ENCODE results near the gene STMN1. TPM values are rescaled to one million over a fixed set of nuclear protein-coding genes. Genes with fewer than 3 reads are reported as not detected.

STMN1 gene
- total RNA-seq, 2 experiments from 2014 or later, result 501 to 504 TPM

DNA sequence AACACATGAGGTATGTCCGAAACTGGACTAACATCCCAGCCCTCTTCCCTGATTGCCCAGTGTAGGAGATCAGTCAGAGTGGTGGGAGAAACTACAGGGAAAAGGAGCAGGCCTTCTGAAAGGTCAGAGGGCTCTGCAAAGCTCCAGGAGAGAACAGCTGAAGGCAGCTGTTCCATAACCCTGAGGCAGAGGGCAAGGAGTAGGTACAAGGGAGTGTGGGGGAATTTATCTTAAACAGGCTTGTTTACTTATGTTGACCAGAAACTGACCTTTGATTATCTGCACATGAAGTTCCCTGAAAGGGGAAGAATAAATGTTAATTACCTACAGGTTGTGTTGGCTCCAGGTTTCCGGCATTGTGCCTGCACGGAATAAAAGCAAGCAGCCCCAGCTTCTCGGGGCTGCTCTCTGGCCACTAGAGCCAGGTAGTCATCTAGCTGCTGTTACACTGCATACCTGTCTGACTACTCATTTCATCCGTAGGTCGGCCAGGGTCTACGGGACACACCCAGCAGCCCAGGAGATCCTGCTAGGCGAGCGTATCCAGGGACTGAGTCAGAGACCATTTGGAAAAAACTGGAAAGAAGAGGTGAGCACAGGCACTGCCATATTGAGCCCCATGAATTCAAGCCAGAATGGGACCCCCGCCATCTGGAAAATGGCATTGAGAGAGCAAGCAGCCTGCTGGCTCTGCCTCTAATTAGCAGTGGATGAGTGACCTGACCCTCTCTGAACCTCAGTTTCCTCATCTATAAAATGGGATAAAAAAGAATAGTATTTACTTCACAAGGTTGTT lies 15.8 kb downstream of the STMN1 start:
- Mint-ChIP-seq H3K4me1 (peaks cover 7% of the 10 kb centered on the region), H3K4me3 (no peak overlapping the region), H3K27me3 (no peaks in the 10 kb centered on the region), H3K36me3 (peaks cover 1% of the 10 kb centered on the region), H3K9me3 (no peaks in the 10 kb centered on the region), H3K27ac (no peak overlapping the region)
- no peak for DNase-seq

DNA sequence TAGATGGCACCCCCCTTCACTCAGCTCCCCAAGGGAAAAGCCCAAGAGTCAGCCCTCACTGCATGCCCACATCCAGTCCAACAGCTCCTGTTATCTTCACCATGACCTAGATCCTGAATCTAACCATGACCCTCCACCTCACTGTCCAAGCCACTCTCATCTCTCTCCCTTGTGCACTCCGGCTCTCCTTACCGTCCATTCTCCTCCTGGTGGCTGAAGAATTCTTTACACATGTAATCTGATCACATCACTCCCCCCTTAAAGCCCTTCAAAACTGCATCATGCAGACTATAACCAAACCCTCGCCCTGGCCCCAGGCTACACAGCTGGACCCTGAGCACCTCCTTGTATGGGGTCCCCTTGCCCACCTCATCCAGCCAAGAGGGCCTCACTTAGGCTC lies 16.7 kb downstream of the STMN1 start:
- H3K36me3 Mint-ChIP-seq, result no peaks in the 10 kb centered on the region
- peaks cover 3% of the 10 kb centered on the region for H3K4me1 Mint-ChIP-seq
- no peak overlapping the region for H3K4me3 Mint-ChIP-seq
- no peak overlapping the region for H3K27ac Mint-ChIP-seq
- no peaks in the 10 kb centered on the region for H3K27me3 Mint-ChIP-seq
- no peak for DNase-seq
- no peaks in the 10 kb centered on the region for H3K9me3 Mint-ChIP-seq

DNA sequence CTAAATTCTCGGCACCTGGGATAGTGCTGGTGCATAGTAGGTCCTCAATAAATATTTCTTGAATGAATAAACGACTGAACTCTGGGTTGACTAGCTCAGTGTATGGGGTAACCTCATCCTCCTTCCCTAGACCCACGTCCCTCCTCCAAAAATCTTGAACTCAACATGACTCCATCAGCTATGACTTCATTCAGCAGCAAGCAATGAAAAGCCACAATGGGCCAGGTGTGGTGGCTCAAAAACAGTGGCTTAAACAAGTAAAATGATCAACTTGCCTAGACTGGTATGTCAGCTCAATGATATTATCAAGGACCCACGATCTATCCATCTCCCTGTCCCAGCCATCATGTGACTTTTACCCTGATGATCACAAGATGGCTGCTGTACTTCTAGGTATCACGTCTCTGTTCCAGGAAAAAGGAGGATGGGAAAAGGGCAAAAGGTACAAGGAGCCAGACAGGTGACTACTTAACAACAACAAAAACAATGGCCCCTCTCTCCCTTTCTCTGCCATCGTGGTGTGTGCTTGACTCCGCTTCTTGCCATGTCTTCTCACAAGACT lies 17.7 kb downstream of the STMN1 start:
- H3K4me1 Mint-ChIP-seq, result peaks cover 3% of the 10 kb centered on the region
- DNase-seq, result no peak
- H3K27ac Mint-ChIP-seq, result no peak overlapping the region
- no peaks in the 10 kb centered on the region for H3K27me3 Mint-ChIP-seq
- no peak overlapping the region for H3K4me3 Mint-ChIP-seq
- H3K9me3 Mint-ChIP-seq, result no peaks in the 10 kb centered on the region
- H3K36me3 Mint-ChIP-seq, result no peaks in the 10 kb centered on the region

- Mint-ChIP-seq H3K27me3 (no peaks in the 10 kb centered on the region), H3K36me3 (no peaks in the 10 kb centered on the region), H3K27ac (no peak overlapping the region), H3K4me1 (no peaks in the 10 kb centered on the region), H3K9me3 (no peaks in the 10 kb centered on the region), H3K4me3 (no peak overlapping the region)
- DNase-seq, result no peak
Measured at GRCh38 chr1:25885602-25886001, 20.6 kb downstream of the STMN1 start.

DNA sequence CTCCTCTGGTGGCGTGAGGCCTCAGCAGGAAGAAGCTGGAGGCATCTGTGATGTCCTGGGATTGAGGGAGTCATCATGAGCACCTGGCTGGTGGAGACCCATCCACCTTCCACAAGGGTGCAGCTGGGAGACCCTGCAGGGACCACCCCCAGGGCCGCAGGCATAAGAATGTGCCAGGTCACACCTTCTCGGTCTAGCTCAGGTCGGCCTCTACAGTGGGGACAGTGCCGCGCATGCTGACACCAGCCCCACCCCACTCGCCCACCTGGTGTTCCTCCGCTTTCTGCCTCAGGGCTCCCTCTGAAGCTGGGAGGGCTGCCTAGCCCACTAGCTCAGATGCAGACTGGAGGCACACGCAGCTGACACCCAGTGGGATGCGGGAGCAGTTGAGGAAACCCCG lies 25.0 kb downstream of the STMN1 start:
- Mint-ChIP-seq H3K9me3 (no peaks in the 10 kb centered on the region), H3K4me3 (no peak overlapping the region), H3K4me1 (no peaks in the 10 kb centered on the region), H3K27ac (no peak overlapping the region), H3K36me3 (no peaks in the 10 kb centered on the region), H3K27me3 (peaks cover 5% of the 10 kb centered on the region)
- DNase-seq, result no peak

DNA sequence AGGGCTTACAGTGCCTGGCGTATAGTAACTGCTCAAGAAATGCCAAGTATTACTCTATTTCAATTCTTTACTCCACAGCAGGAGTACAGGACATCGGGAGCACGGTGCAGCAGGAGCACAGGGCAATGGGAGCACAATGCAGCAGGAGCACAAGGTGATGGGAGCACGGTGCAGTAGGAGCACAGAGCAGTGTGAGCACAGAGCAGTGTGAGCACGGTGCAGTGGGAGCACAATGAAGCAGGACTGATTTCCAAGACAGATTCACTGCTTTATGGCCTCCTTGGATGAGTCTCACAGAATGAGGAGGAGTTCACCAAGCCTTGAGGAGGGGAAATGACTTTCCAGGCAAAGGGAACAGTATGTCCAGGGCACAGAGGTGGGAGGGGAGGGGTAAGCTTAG lies 25.7 kb downstream of the STMN1 start:
- H3K27me3 Mint-ChIP-seq, result peaks cover 8% of the 10 kb centered on the region
- H3K36me3 Mint-ChIP-seq, result no peaks in the 10 kb centered on the region
- no peak for DNase-seq
- H3K9me3 Mint-ChIP-seq, result no peaks in the 10 kb centered on the region
- no peak overlapping the region for H3K4me3 Mint-ChIP-seq
- H3K4me1 Mint-ChIP-seq, result peaks cover 3% of the 10 kb centered on the region
- H3K27ac Mint-ChIP-seq, result no peak overlapping the region

GRCh38 chr1:25879675-25880074 lies 26.5 kb downstream of the STMN1 start:
- H3K27ac Mint-ChIP-seq, result no peak overlapping the region
- H3K27me3 Mint-ChIP-seq, result peaks cover 8% of the 10 kb centered on the region
- H3K4me1 Mint-ChIP-seq, result peaks cover 7% of the 10 kb centered on the region
- H3K36me3 Mint-ChIP-seq, result no peaks in the 10 kb centered on the region
- no peaks in the 10 kb centered on the region for H3K9me3 Mint-ChIP-seq
- H3K4me3 Mint-ChIP-seq, result no peak overlapping the region
- DNase-seq, result no peak

- DNase-seq, result no peak
- H3K9me3 Mint-ChIP-seq, result no peaks in the 10 kb centered on the region
- no peaks in the 10 kb centered on the region for H3K36me3 Mint-ChIP-seq
- peaks cover 10% of the 10 kb centered on the region for H3K4me1 Mint-ChIP-seq
- H3K27me3 Mint-ChIP-seq, result peaks cover 8% of the 10 kb centered on the region
- H3K4me3 Mint-ChIP-seq, result no peak overlapping the region
- no peak overlapping the region for H3K27ac Mint-ChIP-seq
Measured at GRCh38 chr1:25878690-25879089, 27.5 kb downstream of the STMN1 start.

GRCh38 chr1:25877155-25877554 lies 29.1 kb downstream of the STMN1 start:
- Mint-ChIP-seq H3K4me1 (peaks cover 16% of the 10 kb centered on the region), H3K27ac (no peak overlapping the region), H3K36me3 (no peaks in the 10 kb centered on the region), H3K27me3 (peaks cover 8% of the 10 kb centered on the region), H3K4me3 (no peak overlapping the region), H3K9me3 (no peaks in the 10 kb centered on the region)
- DNase-seq, result no peak

- H3K4me1 Mint-ChIP-seq, result peaks cover 16% of the 10 kb centered on the region
- DNase-seq, result no peak
- no peak overlapping the region for H3K4me3 Mint-ChIP-seq
- no peak overlapping the region for H3K27ac Mint-ChIP-seq
- peaks cover 8% of the 10 kb centered on the region for H3K27me3 Mint-ChIP-seq
- no peaks in the 10 kb centered on the region for H3K36me3 Mint-ChIP-seq
- no peaks in the 10 kb centered on the region for H3K9me3 Mint-ChIP-seq
Measured at GRCh38 chr1:25876693-25877077, 29.5 kb downstream of the STMN1 start.

GRCh38 chr1:25875856-25876692 lies 30.1 kb downstream of the STMN1 start:
- no peaks in the 10 kb centered on the region for H3K36me3 Mint-ChIP-seq
- peaks cover 8% of the 10 kb centered on the region for H3K27me3 Mint-ChIP-seq
- H3K9me3 Mint-ChIP-seq, result no peaks in the 10 kb centered on the region
- H3K4me3 Mint-ChIP-seq, result peak overlapping the region; percentile 66
- peak overlapping the region; percentile 54 for H3K27ac Mint-ChIP-seq
- no peak for DNase-seq
- peaks cover 16% of the 10 kb centered on the region for H3K4me1 Mint-ChIP-seq

GRCh38 chr1:25875154-25875855 lies 30.9 kb downstream of the STMN1 start, which contains the start of gene PAQR7:
TSS of gene PAQR7 (minus strand) at chr1:25875708. CDS start at chr1:25863839, 11,869 bp downstream.
- H3K27me3 Mint-ChIP-seq, result peaks cover 8% of the 10 kb centered on the region
- H3K4me1 Mint-ChIP-seq, result peaks cover 16% of the 10 kb centered on the region
- H3K27ac Mint-ChIP-seq, result peak within 1 kb of the TSS; percentile 72
- no peaks in the 10 kb centered on the region for H3K36me3 Mint-ChIP-seq
- peak; percentile 82 for DNase-seq
- no peaks in the 10 kb centered on the region for H3K9me3 Mint-ChIP-seq
- peak within 1 kb of the TSS; percentile 95 for H3K4me3 Mint-ChIP-seq

GRCh38 chr1:25874635-25875153 lies 31.5 kb downstream of the STMN1 start:
- peak overlapping the region; percentile 95 for H3K4me3 Mint-ChIP-seq
- DNase-seq, result peak; percentile 14
- H3K27me3 Mint-ChIP-seq, result peaks cover 8% of the 10 kb centered on the region
- no peaks in the 10 kb centered on the region for H3K36me3 Mint-ChIP-seq
- H3K27ac Mint-ChIP-seq, result peak overlapping the region; percentile 72
- H3K4me1 Mint-ChIP-seq, result peaks cover 16% of the 10 kb centered on the region
- no peaks in the 10 kb centered on the region for H3K9me3 Mint-ChIP-seq

- no peak for DNase-seq
- Mint-ChIP-seq H3K36me3 (no peaks in the 10 kb centered on the region), H3K4me3 (peak overlapping the region; percentile 95), H3K4me1 (peaks cover 16% of the 10 kb centered on the region), H3K27me3 (peaks cover 8% of the 10 kb centered on the region), H3K27ac (no peak overlapping the region), H3K9me3 (no peaks in the 10 kb centered on the region)
Measured at GRCh38 chr1:25874209-25874608, 32.0 kb downstream of the STMN1 start.

Data from activated naive CD8-positive, alpha-beta T cell treated with anti-CD3 and anti-CD28 coated beads for 36 hours (primary cell).